ENCODE data around the gene FAT2.

FAT2 gene

GRCh38 chr5:151556806-151557205, 34.3 kb downstream of the FAT2 start:
- no peak overlapping the region for H3K4me3 ChIP-seq (ENCODE audit: low read depth, low read length)
- TF ChIP-seq, protein P1, sequence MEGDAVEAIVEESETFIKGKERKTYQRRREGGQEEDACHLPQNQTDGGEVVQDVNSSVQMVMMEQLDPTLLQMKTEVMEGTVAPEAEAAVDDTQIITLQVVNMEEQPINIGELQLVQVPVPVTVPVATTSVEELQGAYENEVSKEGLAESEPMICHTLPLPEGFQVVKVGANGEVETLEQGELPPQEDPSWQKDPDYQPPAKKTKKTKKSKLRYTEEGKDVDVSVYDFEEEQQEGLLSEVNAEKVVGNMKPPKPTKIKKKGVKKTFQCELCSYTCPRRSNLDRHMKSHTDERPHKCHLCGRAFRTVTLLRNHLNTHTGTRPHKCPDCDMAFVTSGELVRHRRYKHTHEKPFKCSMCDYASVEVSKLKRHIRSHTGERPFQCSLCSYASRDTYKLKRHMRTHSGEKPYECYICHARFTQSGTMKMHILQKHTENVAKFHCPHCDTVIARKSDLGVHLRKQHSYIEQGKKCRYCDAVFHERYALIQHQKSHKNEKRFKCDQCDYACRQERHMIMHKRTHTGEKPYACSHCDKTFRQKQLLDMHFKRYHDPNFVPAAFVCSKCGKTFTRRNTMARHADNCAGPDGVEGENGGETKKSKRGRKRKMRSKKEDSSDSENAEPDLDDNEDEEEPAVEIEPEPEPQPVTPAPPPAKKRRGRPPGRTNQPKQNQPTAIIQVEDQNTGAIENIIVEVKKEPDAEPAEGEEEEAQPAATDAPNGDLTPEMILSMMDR (IDR thresholded peaks at IDR 0.05; ENCODE audit: control insufficient read depth, extremely low read depth, insufficient read depth), result no peak
- no peak for DNase-seq (ENCODE audit: low read depth)

- no peak for DNase-seq (ENCODE audit: low read depth)
- no peak overlapping the region for H3K4me3 ChIP-seq (ENCODE audit: low read depth, low read length)
- TF ChIP-seq, protein P1 (IDR thresholded peaks at IDR 0.05; ENCODE audit: control insufficient read depth, extremely low read depth, insufficient read depth), result no peak
Observed at GRCh38 chr5:151555760-151556576, 35.2 kb downstream of the FAT2 start.

DNA sequence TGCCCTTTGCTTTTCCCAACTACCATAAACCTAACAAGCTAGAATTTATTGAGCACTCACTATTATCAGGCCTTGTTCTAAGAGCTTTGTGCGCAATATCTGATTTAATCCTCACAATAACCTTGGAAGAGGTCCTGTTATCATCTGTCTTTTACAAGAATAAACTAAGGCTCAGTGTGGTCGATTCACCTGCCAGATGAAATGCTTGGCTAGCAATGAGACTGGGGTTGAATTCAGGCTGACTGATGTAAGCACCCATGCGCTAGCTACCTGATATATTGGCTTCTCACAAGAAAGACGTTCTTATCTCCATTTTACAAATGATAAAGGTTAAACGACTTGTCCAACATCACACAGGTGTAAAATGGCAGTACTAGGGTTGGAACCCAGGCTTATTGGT, 37.4 kb downstream of the FAT2 start:
- TF ChIP-seq, protein P1 (IDR thresholded peaks at IDR 0.05; ENCODE audit: control insufficient read depth, extremely low read depth, insufficient read depth), result no peak
- H3K4me3 ChIP-seq (ENCODE audit: low read depth, low read length), result no peak overlapping the region
- no peak for DNase-seq (ENCODE audit: low read depth)

DNA sequence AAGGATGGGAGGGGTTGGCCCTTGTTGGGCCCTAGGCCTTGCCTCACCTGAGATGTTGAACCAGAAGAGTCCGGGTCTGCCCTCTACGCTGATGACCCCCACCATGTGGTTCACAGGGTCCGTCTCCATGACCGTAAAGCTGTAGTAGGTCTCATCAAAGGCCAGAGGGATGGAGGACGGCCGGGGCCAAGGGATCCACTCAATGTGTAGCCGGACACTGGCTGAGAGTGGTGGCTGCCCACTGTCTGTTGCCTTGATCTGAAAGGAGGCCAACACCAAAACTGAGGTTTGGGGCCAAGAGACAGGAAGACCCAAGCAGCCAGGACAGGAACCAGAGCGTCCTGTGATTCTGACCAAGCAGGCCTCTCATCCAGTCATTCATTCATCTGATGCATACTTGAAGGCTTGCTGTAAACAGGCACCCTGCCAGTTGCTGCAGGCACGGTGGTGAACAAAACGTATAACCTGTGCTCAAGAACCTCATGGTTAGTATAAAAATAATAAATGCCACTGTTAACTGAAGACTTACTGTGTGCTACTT, 37.9 kb downstream of the FAT2 start:
- TF ChIP-seq, protein P1 (IDR thresholded peaks at IDR 0.05; ENCODE audit: control insufficient read depth, extremely low read depth, insufficient read depth), result no peak
- H3K4me3 ChIP-seq (ENCODE audit: low read depth, low read length), result no peak overlapping the region
- DNase-seq (ENCODE audit: low read depth), result no peak

GRCh38 chr5:151551985-151552384, 39.1 kb downstream of the FAT2 start:
- no peak for DNase-seq (ENCODE audit: low read depth)
- no peak overlapping the region for H3K4me3 ChIP-seq (ENCODE audit: low read depth, low read length)
- TF ChIP-seq, protein P1 (IDR thresholded peaks at IDR 0.05; ENCODE audit: control insufficient read depth, extremely low read depth, insufficient read depth), result no peak

- no peak for DNase-seq (ENCODE audit: low read depth)
- TF ChIP-seq, protein P1 (IDR thresholded peaks at IDR 0.05; ENCODE audit: control insufficient read depth, extremely low read depth, insufficient read depth), result no peak
- no peak overlapping the region for H3K4me3 ChIP-seq (ENCODE audit: low read depth, low read length)
Observed at GRCh38 chr5:151550146-151550545, 41.0 kb downstream of the FAT2 start.
